Smooth muscle cell (in vitro differentiated cells): ENCODE measurements around the gene SMYD4. TPM values are rescaled to one million over a fixed set of nuclear protein-coding genes. Genes with fewer than 3 reads are reported as not detected.

ENCODE experiments used
- DNase-seq: peaks from one replicate; lab custom pipeline; 2025; ENCODE audit not compliant: unreplicated experiment; lab: John Stamatoyannopoulos, UW
- H2AFZ ChIP-seq: fragments of 200-600 bp; sonication (generic); 2 replicates; pipeline ENCODE4 v1.6.0; 2016; ENCODE audit warnings: antibody characterized with exemption, low read depth, mild to moderate bottlenecking
- H3F3A ChIP-seq: fragments of 200-600 bp; sonication (generic); 2 replicates; pipeline ENCODE4 v1.6.0; 2017; ENCODE audit warnings: antibody characterized with exemption, low read depth
- H3K27ac ChIP-seq: fragments of 200-600 bp; sonication (generic); 2 replicates; pipeline ENCODE4 v1.5.1; 2016; ENCODE audit warnings: low read depth, mild to moderate bottlenecking
- H3K27me3 ChIP-seq: fragments of 200-600 bp; sonication (generic); 2 replicates; pipeline ENCODE4 v1.6.1; 2016; ENCODE audit warnings: low read depth, mild to moderate bottlenecking
- H3K36me3 ChIP-seq: fragments of 200-600 bp; sonication (generic); 2 replicates; pipeline ENCODE4 v1.5.1; 2016; ENCODE audit warnings: low read depth
- H3K4me1 ChIP-seq: fragments of 200-600 bp; sonication (generic); 2 replicates; pipeline ENCODE4 v1.5.1; 2016; ENCODE audit warnings: low read depth
- H3K4me2 ChIP-seq: fragments of 200-600 bp; sonication (generic); 2 replicates; pipeline ENCODE4 v1.6.0; 2016; ENCODE audit warnings: mild to moderate bottlenecking
- H3K4me3 ChIP-seq: fragments of 200-600 bp; sonication (generic); 2 replicates; pipeline ENCODE4 v1.5.1; 2016; ENCODE audit warnings: mild to moderate bottlenecking
- H3K79me2 ChIP-seq: fragments of 200-600 bp; sonication (generic); 2 replicates; pipeline ENCODE4 v1.6.0; 2016; ENCODE audit warnings: low read depth, mild to moderate bottlenecking
- H3K9ac ChIP-seq: fragments of 200-600 bp; sonication (generic); 2 replicates; pipeline ENCODE4 v1.6.0; 2016; ENCODE audit warnings: low read depth
- H3K9me3 ChIP-seq: fragments of 200-600 bp; sonication (generic); replicated peaks from 2 replicates; pipeline ENCODE4 v1.5.1; 2016; ENCODE audit warnings: low read depth
- H4K20me1 ChIP-seq: fragments of 200-600 bp; sonication (generic); 2 replicates; pipeline ENCODE4 v1.6.0; 2016; ENCODE audit warnings: low read depth
- WGBS: methylation state at CpG from one replicate; pipeline ENCODE4 v1.1.7; 2016; ENCODE audit warnings: low lambda C conversion rate; 5-methylcytosine and 5-hydroxymethylcytosine counted together
- polyA plus RNA-seq: library from polyadenylated mRNA; unstranded; fragments of >200 nt; fragmentation: Nextera tagmentation; extraction: Ambion mirVana; gene quantifications from 2 replicates; pipeline ENCODE4 v1.2.1, GENCODE V29; 2016
- total RNA-seq: library from RNA; depleted of rRNA; stranded (reverse); fragments of >200 nt; gene quantifications from 2 replicates; pipeline ENCODE4 v1.2.3, GENCODE V29; 2014
- TF ChIP-seq, protein P1 (sequence below): fragments of 200-600 bp; sonication (generic); IDR thresholded peaks from 2 replicates; pipeline ENCODE4 v1.5.1; 2017; ENCODE audit warnings: borderline replicate concordance, mild to moderate bottlenecking, antibody characterized with exemption; ENCODE audit not compliant: insufficient read depth, poor library complexity, severe bottlenecking

Gene SMYD4
- total and polyA plus RNA-seq, 2 experiments from 2014 or later: 9.5 to 11.1 TPM

GRCh38 chr17:1783834-1784611 is 45.7 kb downstream of the SMYD4 start:
- peak overlapping the region; percentile 90 for H3K9ac ChIP-seq
- no peaks in the 10 kb centered on the region for H4K20me1 ChIP-seq
- H3K36me3 ChIP-seq: no peaks in the 10 kb centered on the region
- peaks cover 62% of the 10 kb centered on the region for H3F3A ChIP-seq
- H3K4me1 ChIP-seq: no peaks in the 10 kb centered on the region
- DNase-seq: peak; percentile 47
- H3K4me3 ChIP-seq: no peak overlapping the region
- H3K79me2 ChIP-seq: no peaks in the 10 kb centered on the region
- H3K27ac ChIP-seq: peak overlapping the region; percentile 98
- no peak overlapping the region for H2AFZ ChIP-seq
- H3K4me2 ChIP-seq: peak overlapping the region; percentile 65
- WGBS: 65% methylated on average over 16 of the region's 16 CpGs
- no peaks in the 10 kb centered on the region for H3K27me3 ChIP-seq
- TF ChIP-seq, protein P1, sequence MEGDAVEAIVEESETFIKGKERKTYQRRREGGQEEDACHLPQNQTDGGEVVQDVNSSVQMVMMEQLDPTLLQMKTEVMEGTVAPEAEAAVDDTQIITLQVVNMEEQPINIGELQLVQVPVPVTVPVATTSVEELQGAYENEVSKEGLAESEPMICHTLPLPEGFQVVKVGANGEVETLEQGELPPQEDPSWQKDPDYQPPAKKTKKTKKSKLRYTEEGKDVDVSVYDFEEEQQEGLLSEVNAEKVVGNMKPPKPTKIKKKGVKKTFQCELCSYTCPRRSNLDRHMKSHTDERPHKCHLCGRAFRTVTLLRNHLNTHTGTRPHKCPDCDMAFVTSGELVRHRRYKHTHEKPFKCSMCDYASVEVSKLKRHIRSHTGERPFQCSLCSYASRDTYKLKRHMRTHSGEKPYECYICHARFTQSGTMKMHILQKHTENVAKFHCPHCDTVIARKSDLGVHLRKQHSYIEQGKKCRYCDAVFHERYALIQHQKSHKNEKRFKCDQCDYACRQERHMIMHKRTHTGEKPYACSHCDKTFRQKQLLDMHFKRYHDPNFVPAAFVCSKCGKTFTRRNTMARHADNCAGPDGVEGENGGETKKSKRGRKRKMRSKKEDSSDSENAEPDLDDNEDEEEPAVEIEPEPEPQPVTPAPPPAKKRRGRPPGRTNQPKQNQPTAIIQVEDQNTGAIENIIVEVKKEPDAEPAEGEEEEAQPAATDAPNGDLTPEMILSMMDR: peak; percentile 66
- H3K9me3 ChIP-seq: no peaks in the 10 kb centered on the region

DNA sequence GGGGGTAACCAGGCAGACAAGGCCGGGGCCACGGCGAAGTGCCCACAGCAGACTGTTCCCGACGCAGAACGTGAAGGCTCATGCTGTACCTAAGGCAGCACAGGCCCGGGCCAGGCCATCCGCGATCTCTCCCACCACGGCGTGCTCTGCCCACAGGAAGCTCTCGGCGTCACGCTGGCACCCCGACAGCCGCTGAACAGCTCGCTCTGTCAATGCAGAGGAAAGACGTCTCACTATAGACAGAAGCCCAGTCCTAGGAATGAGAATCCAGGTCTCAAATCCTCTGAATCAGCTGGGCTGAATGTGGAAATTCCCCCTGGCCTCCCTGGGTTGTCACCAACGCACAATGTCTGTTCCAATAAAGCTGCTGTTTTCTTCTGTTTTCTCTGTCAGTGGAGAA is 46.4 kb downstream of the SMYD4 start:
- TF ChIP-seq, protein P1: no peak
- no peaks in the 10 kb centered on the region for H4K20me1 ChIP-seq
- H3F3A ChIP-seq: peaks cover 58% of the 10 kb centered on the region
- no peaks in the 10 kb centered on the region for H3K27me3 ChIP-seq
- no peaks in the 10 kb centered on the region for H3K36me3 ChIP-seq
- H3K4me1 ChIP-seq: no peaks in the 10 kb centered on the region
- peak overlapping the region; percentile 65 for H3K4me2 ChIP-seq
- H3K9me3 ChIP-seq: no peaks in the 10 kb centered on the region
- H3K9ac ChIP-seq: peak overlapping the region; percentile 90
- 41% methylated on average over 19 of the region's 19 CpGs for WGBS
- no peaks in the 10 kb centered on the region for H3K79me2 ChIP-seq
- H3K4me3 ChIP-seq: no peak overlapping the region
- peak; percentile 47 for DNase-seq
- peak overlapping the region; percentile 98 for H3K27ac ChIP-seq
- no peak overlapping the region for H2AFZ ChIP-seq

DNA sequence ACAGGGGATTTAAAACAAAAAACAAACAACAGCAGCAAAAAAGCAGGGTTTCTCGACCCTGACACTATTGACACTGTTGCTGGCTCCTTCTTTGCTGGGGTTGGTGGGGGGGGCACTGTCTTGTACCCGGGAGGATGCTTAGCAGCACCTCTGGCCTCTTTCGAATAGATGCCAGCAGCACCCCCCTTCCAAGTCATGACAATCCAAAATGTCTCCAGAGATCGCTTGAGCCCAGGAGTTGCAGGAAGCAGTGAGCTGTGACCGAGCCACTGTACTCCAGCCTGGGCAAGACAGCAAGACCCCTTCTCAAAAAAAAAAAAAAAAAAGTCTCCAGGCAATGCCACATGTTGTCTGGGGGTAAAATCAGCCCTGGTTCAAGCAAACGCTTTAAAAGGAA is 47.5 kb downstream of the SMYD4 start:
- Histone ChIP-seq H3K4me2 (peak overlapping the region; percentile 65), H3K9me3 (no peaks in the 10 kb centered on the region), H3F3A (peaks cover 54% of the 10 kb centered on the region), H2AFZ (no peak overlapping the region), H3K4me3 (no peak overlapping the region), H3K36me3 (no peaks in the 10 kb centered on the region), H3K9ac (no peak overlapping the region), H3K27ac (peak overlapping the region; percentile 98), H3K27me3 (no peaks in the 10 kb centered on the region), H4K20me1 (no peaks in the 10 kb centered on the region), H3K4me1 (no peaks in the 10 kb centered on the region), H3K79me2 (no peaks in the 10 kb centered on the region)
- TF ChIP-seq, protein P1: no peak
- 87% methylated on average over 6 of the region's 6 CpGs for WGBS
- no peak for DNase-seq
